Measurements from ENCODE around the gene DOCK7. TPM values are rescaled to one million over a fixed set of nuclear protein-coding genes. Genes with fewer than 3 reads are reported as not detected.

DOCK7 gene
- polyA plus RNA-seq (2011; rRNA removed): 79.6 and 111 TPM in 2 replicates
- 119 and 179 TPM in 2 replicates for polyA minus RNA-seq (2011; rRNA and poly(A)+ RNA removed)

GRCh38 chr1:62687903-62688686, at the start of gene DOCK7:
Gene DOCK7, minus strand, starts transcription at chr1:62688386. Its CDS starts 122 bp downstream, at chr1:62688264.
- Histone ChIP-seq H3K27ac (ENCODE audit: low read depth, low read length) (peak within 1 kb of the TSS; percentile 61), H3K9me3 (ENCODE audit: control insufficient read depth, insufficient read depth, low read length) (no peaks in the 10 kb centered on the region), H3K27me3 (ENCODE audit: control insufficient read depth, insufficient read depth, low read length) (no peaks in the 10 kb centered on the region), H3K4me3 (ENCODE audit: low read depth, low read length) (peak within 1 kb of the TSS; percentile 84)
- no peak for DNase-seq (ENCODE audit: low read depth, low spot score)
- TF ChIP-seq CTCF (IDR thresholded peaks at IDR 0.05; ENCODE audit: low read depth, low read length): no peak
- ChIA-PET POLR2A (interaction anchor here (0.6 to 1.4 kb wide), 4 partner anchors 9 to 799 kb away, joined by 4 to 6 read pairs (median 4); no protein-coding TSS in a partner anchor), CTCF (interaction anchor here (0.9 to 3.8 kb wide), 2 partner anchors 58 to 181 kb away, joined by 3 to 23 read pairs; no protein-coding TSS in a partner anchor)

GRCh38 chr1:62735491-62736171, 47.4 kb upstream of the DOCK7 start:
- TF ChIP-seq CTCF (IDR thresholded peaks at IDR 0.05; ENCODE audit: low read depth, low read length): no peak
- ChIA-PET CTCF (interaction anchor here (0.6 to 3.4 kb wide), 5 partner anchors 11 to 228 kb away, joined by 4 to 27 read pairs (median 5); no protein-coding TSS in a partner anchor), POLR2A (interaction anchor here (0.6 to 2.1 kb wide), 3 partner anchors 47 to 497 kb away, joined by 4 to 5 read pairs (median 4); partner anchors contain the start of gene DOCK7)
- no peak overlapping the region for H3K27ac ChIP-seq (ENCODE audit: low read depth, low read length)
- H3K4me3 ChIP-seq (ENCODE audit: low read depth, low read length): no peak overlapping the region
- H3K9me3 ChIP-seq (ENCODE audit: control insufficient read depth, insufficient read depth, low read length): no peaks in the 10 kb centered on the region
- DNase-seq (ENCODE audit: low read depth, low spot score): peak; percentile 27
- H3K27me3 ChIP-seq (ENCODE audit: control insufficient read depth, insufficient read depth, low read length): no peaks in the 10 kb centered on the region

GRCh38 chr1:62732331-62732730, 44.1 kb upstream of the DOCK7 start:
- TF ChIP-seq CTCF (IDR thresholded peaks at IDR 0.05; ENCODE audit: low read depth, low read length): no peak

GRCh38 chr1:62728963-62729362, 40.8 kb upstream of the DOCK7 start:
- POLR2A ChIA-PET: interaction anchor here (1.0 kb wide), 1 partner anchor 24 kb away, joined by 4 read pairs; no protein-coding TSS in a partner anchor
- DNase-seq (ENCODE audit: low read depth, low spot score): no peak
- Histone ChIP-seq H3K27ac (ENCODE audit: low read depth, low read length) (no peak overlapping the region), H3K4me3 (ENCODE audit: low read depth, low read length) (no peak overlapping the region), H3K27me3 (ENCODE audit: control insufficient read depth, insufficient read depth, low read length) (no peaks in the 10 kb centered on the region), H3K9me3 (ENCODE audit: control insufficient read depth, insufficient read depth, low read length) (no peaks in the 10 kb centered on the region)
- no peak for TF ChIP-seq CTCF (IDR thresholded peaks at IDR 0.05; ENCODE audit: low read depth, low read length)
- CTCF ChIA-PET: interaction anchor here (1.6 kb wide), 1 partner anchor 18 kb away, joined by 5 read pairs; no protein-coding TSS in a partner anchor

More at GRCh38 chr1:62732331-62732730, 44.1 kb upstream of the DOCK7 start:
- DNase-seq (ENCODE audit: low read depth, low spot score): no peak
- ChIA-PET CTCF (interaction anchor here (1.6 kb wide), 1 partner anchor 8 kb away, joined by 3 read pairs; no protein-coding TSS in a partner anchor), POLR2A (no interaction called here)
- Histone ChIP-seq H3K4me3 (ENCODE audit: low read depth, low read length) (no peak overlapping the region), H3K27ac (ENCODE audit: low read depth, low read length) (no peak overlapping the region), H3K9me3 (ENCODE audit: control insufficient read depth, insufficient read depth, low read length) (no peaks in the 10 kb centered on the region), H3K27me3 (ENCODE audit: control insufficient read depth, insufficient read depth, low read length) (no peaks in the 10 kb centered on the region)

All from AG04450 (cell line).